Calu3 (cell line): Measurements from ENCODE around the gene SP140L. TPM values are rescaled to one million over a fixed set of nuclear protein-coding genes. Genes with fewer than 3 reads are reported as not detected.
"Not testable (repeated sequence)": the region's sequence is repeated elsewhere in the genome, so short reads cannot be mapped to it uniquely, and the experiment has no call there.

ENCODE experiments used
- Bru-seq: library from RNA; stranded (reverse); fragments of 400-500 nt; gene quantifications from one replicate; lab custom pipeline; 2021; lab: Mats Ljungman, UMichigan
- BruChase-seq, 2 experiments: library from RNA; stranded (reverse); fragments of 400-500 nt; gene quantifications; one replicate each; lab custom pipeline; 2021; lab: Mats Ljungman, UMichigan
- BruUV-seq: library from RNA; stranded (reverse); fragments of 400-500 nt; replicated peaks from 2 replicates; lab custom pipeline; 2021; lab: Mats Ljungman, UMichigan
- CTCF ChIA-PET: fragments of 300-600 bp; sonication (Branson Sonifier 250); formaldehyde crosslinking; loops from one replicate; lab custom pipeline; 2022; ENCODE audit warnings: antibody characterized with exemption; lab: Charles Lee
- DNase-seq: peaks from one replicate; pipeline ENCODE4 v3.0.0; 2022
- H3K27ac Mint-ChIP-seq: one replicate; pipeline ENCODE4 v1.8.0; 2022; ENCODE audit warnings: mixed read lengths; ENCODE audit not compliant: unreplicated experiment
- H3K27me3 Mint-ChIP-seq: one replicate; pipeline ENCODE4 v1.8.0; 2022; ENCODE audit warnings: mixed read lengths; ENCODE audit not compliant: unreplicated experiment
- H3K36me3 Mint-ChIP-seq: one replicate; pipeline ENCODE4 v1.8.0; 2022; ENCODE audit warnings: mild to moderate bottlenecking, moderate library complexity, mixed read lengths; ENCODE audit not compliant: insufficient read depth, unreplicated experiment
- H3K4me1 Mint-ChIP-seq: one replicate; pipeline ENCODE4 v1.8.0; 2022; ENCODE audit warnings: mild to moderate bottlenecking, low read depth, mixed read lengths; ENCODE audit not compliant: unreplicated experiment
- H3K4me3 Mint-ChIP-seq: one replicate; pipeline ENCODE4 v1.8.0; 2022; ENCODE audit warnings: mild to moderate bottlenecking, low read depth, moderate library complexity, mixed read lengths; ENCODE audit not compliant: unreplicated experiment
- H3K9me3 Mint-ChIP-seq: one replicate; pipeline ENCODE4 v1.8.0; 2022; ENCODE audit warnings: low read depth, mixed read lengths; ENCODE audit not compliant: unreplicated experiment
- intact Hi-C: fragments of 100-400 bp; cut with micrococcal nuclease; formaldehyde crosslinking; loops from one replicate; pipeline ENCODE4 v1.10.0; 2022; ENCODE audit not compliant: unreplicated experiment
- long read RNA-seq: library from polyadenylated mRNA; stranded (forward); transcript quantifications from one replicate; pipeline ENCODE4 v2.0.0, GENCODE V29; 2022
- total RNA-seq: library from RNA; stranded (reverse); gene quantifications from 2 replicates; pipeline ENCODE4 v1.2.3, GENCODE V29; 2022
- TF ChIP-seq, protein P1 (sequence below): fragments of 200-600 bp; IDR thresholded peaks from one replicate; pipeline ENCODE4 v1.8.0; 2022; ENCODE audit warnings: antibody characterized with exemption; ENCODE audit not compliant: unreplicated experiment

SP140L gene
- total RNA-seq (35.4 and 55.2 TPM in 2 replicates), Bru-seq, nascent RNA (percentile 90 among the genes with signal in this experiment), BruChase-seq, experiment 1, labeled RNA remaining after a 6-hour chase (percentile 73 among the genes with signal in this experiment), BruChase-seq, experiment 2, labeled RNA remaining after a 2-hour chase (percentile 70 among the genes with signal in this experiment)
- long read RNA-seq, transcript SP140L-203 (19 exons, 2,665 nt), result major isoform, 14 of 28 reads
- long read RNA-seq, partial matches to known transcripts, result 1 of 28 reads
- long read RNA-seq, other reads (novel, unspliced or antisense), result 10 of 28 reads

DNA sequence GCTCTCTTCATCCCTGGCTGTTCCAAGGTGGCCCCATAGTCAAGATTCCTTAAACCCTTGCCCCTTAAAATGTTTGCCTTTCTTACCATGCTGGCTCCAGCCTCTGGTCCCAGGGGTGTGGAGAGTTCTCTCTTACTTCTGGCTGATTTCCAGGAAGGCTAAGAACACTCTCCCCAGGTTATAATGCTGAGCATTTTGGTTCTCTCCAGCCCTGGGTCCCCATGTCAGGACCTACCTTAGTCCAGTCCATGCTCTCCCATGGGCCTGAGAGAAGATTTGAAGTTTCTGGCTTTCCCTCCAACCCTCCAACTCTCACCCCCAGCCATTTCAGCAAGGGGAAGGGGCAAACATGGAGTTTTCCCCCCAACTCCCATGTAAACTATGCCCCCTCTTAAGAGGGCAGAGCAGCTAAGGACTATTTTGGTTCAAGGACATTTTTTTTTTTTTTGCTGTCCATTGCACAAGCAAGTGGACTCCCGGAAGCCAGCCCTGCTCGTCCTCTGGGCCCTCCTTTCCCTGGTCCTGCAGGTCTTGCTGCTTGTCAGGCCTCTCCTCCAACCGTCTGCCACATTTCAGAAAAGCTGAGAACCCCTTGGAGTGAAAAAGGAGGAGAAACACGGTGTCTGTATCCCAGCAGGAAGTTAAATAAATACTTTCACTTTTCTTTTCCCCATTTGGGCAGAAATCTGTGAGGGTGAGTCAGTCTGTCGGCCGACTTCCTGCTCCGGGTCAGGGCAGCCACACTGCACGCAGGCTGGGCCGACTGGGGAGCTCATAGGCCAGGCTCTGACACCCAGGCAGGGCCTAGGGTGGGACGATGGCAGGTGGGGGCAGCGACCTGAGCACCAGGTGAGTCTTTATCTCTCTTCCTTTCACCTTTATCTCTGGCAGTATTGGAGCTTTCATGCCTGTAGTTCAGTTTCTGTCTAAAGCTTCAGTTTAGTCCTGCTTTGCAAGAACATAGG is at the start of gene SP140L:
SP140L (plus strand) TSS at position 741 of the 965 bp plus-strand sequence; CDS start at position 818, 77 bp downstream.
- TSS peak; percentile 90 for BruUV-seq
- Mint-ChIP-seq H3K36me3 (peaks cover 38% of the 10 kb centered on the region), H3K27me3 (no peaks in the 10 kb centered on the region), H3K4me1 (peaks cover 51% of the 10 kb centered on the region), H3K27ac (peak within 1 kb of the TSS; percentile 99), H3K9me3 (peaks cover 5% of the 10 kb centered on the region), H3K4me3 (peak within 1 kb of the TSS; percentile 89)
- CTCF ChIA-PET, result interaction anchor here (0.9 to 1.0 kb wide), 2 partner anchors 97 to 260 kb away, joined by 3 read pairs; no protein-coding TSS in a partner anchor
- DNase-seq, result peak; percentile 82
- TF ChIP-seq, protein P1, sequence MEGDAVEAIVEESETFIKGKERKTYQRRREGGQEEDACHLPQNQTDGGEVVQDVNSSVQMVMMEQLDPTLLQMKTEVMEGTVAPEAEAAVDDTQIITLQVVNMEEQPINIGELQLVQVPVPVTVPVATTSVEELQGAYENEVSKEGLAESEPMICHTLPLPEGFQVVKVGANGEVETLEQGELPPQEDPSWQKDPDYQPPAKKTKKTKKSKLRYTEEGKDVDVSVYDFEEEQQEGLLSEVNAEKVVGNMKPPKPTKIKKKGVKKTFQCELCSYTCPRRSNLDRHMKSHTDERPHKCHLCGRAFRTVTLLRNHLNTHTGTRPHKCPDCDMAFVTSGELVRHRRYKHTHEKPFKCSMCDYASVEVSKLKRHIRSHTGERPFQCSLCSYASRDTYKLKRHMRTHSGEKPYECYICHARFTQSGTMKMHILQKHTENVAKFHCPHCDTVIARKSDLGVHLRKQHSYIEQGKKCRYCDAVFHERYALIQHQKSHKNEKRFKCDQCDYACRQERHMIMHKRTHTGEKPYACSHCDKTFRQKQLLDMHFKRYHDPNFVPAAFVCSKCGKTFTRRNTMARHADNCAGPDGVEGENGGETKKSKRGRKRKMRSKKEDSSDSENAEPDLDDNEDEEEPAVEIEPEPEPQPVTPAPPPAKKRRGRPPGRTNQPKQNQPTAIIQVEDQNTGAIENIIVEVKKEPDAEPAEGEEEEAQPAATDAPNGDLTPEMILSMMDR, result no peak
- intact Hi-C loops, result loop anchor here (2.0 to 10.0 kb wide), 3 partner anchors 91 to 288 kb away; partner anchors contain the start of gene SP100

DNA sequence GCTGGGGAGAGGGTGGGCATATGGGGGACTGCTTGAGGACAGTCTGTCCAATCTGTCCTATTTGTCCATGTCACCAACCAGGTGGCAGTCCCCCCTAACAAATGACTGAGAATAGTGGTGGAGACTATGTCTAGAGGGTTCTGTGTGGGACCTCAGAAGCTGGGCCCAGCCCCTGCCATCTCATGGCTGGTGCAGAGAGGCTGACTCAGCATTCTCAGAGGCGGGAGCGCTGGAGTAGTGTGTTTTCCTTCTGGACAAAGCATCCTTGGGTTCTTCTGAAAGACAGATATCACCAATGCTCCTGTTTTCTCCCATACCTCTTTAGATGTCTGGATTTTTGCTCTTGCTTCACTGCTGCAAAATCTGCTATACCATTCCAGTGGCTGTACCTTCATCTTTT is 44.1 kb upstream of the SP140L start:
- BruUV-seq, result no TSS peak
- no peak overlapping the region for H3K4me3 Mint-ChIP-seq
- intact Hi-C loops, result no loop called here
- CTCF ChIA-PET, result no interaction called here
- H3K36me3 Mint-ChIP-seq, result no peaks in the 10 kb centered on the region
- H3K9me3 Mint-ChIP-seq, result peaks cover 10% of the 10 kb centered on the region
- H3K4me1 Mint-ChIP-seq, result no peaks in the 10 kb centered on the region
- TF ChIP-seq, protein P1, result no peak
- no peaks in the 10 kb centered on the region for H3K27me3 Mint-ChIP-seq
- DNase-seq, result no peak
- no peak overlapping the region for H3K27ac Mint-ChIP-seq

- Mint-ChIP-seq H3K27me3 (no peaks in the 10 kb centered on the region), H3K4me3 (no peak overlapping the region), H3K4me1 (no peaks in the 10 kb centered on the region), H3K9me3 (peaks cover 3% of the 10 kb centered on the region), H3K27ac (no peak overlapping the region), H3K36me3 (no peaks in the 10 kb centered on the region)
- TF ChIP-seq, protein P1, result no peak
- no TSS peak for BruUV-seq
- DNase-seq, result no peak
- intact Hi-C loops, result no loop called here
- CTCF ChIA-PET, result no interaction called here
Observed at GRCh38 chr2:230286048-230286447, 40.9 kb upstream of the SP140L start.

GRCh38 chr2:230289311-230289710 is 37.7 kb upstream of the SP140L start:
- DNase-seq, H3K27me3 Mint-ChIP-seq, CTCF ChIA-PET: not testable (repeated sequence)

More at GRCh38 chr2:230289311-230289710, 37.7 kb upstream of the SP140L start:
- BruUV-seq, H3K36me3 Mint-ChIP-seq, intact Hi-C loops, H3K4me1 Mint-ChIP-seq, H3K4me3 Mint-ChIP-seq, H3K9me3 Mint-ChIP-seq, H3K27ac Mint-ChIP-seq: not testable (repeated sequence)
